ENCODE results near the gene CEP20.

- TF ChIP-seq CTCF (IDR thresholded peaks at IDR 0.05), result no peak
- no peak for TF ChIP-seq EZH2phosphoT487 (IDR thresholded peaks at IDR 0.05)
- TF ChIP-seq EZH2 (IDR thresholded peaks at IDR 0.05), result no peak
These were observed 11.2 kb upstream of the CEP20 start for GRCh38 chr16:15899538-15900100.
